ENCODE measurements around the gene IDH3A.

DNA sequence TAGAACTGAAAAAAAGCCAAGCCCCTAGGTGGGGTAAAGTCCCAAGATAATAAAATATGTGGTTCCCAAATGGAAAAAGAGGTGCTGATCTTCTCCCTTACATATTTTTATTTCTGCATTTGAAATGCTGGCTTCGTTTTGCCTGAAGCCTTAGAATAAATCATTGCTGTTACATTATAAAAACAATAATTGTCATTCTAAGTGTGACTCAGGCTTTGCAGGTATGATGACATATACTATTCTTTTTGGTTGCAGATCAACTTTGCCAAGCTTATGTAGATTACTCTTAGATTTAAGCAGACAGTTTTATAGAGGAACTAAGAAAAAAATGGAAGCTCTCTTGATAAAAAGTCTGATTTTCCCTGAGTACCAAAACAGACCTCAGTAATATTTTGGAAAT, 7.5 kb downstream of the IDH3A start:
- no peak for TF ChIP-seq POLR2A (IDR thresholded peaks at IDR 0.05; ENCODE audit: low read depth, low read length)
- no peak for TF ChIP-seq POLR2AphosphoS5 (IDR thresholded peaks at IDR 0.05; ENCODE audit: low read depth, low read length)
